ENCODE results near the gene SLC35D2.
"Not testable (repeated sequence)": the region's sequence is repeated elsewhere in the genome, so short reads cannot be mapped to it uniquely, and the experiment has no call there.

The SLC35D2 gene

GRCh38 chr9:96350866-96351265 lies 32.6 kb downstream of the SLC35D2 start:
- no peak for DNase-seq

GRCh38 chr9:96348261-96348660 lies 35.2 kb downstream of the SLC35D2 start:
- DNase-seq: no peak

- no peak for DNase-seq
Observed at GRCh38 chr9:96345551-96345950, 38.0 kb downstream of the SLC35D2 start.

GRCh38 chr9:96344458-96345180 lies 38.9 kb downstream of the SLC35D2 start:
- DNase-seq: no peak

GRCh38 chr9:96343515-96344360 lies 39.8 kb downstream of the SLC35D2 start:
- no peak for DNase-seq

GRCh38 chr9:96342571-96343245 lies 40.8 kb downstream of the SLC35D2 start:
- no peak for DNase-seq

- no peak for DNase-seq
Observed at GRCh38 chr9:96340707-96341106, 42.8 kb downstream of the SLC35D2 start.

- DNase-seq: no peak
Observed at GRCh38 chr9:96338299-96338698, 45.2 kb downstream of the SLC35D2 start.

GRCh38 chr9:96333958-96334357 lies 49.6 kb downstream of the SLC35D2 start:
- DNase-seq: no peak

- DNase-seq: no peak
Observed at GRCh38 chr9:96331236-96331947, 52.1 kb downstream of the SLC35D2 start.

GRCh38 chr9:96327694-96328352 lies 55.7 kb downstream of the SLC35D2 start:
- DNase-seq: peak; percentile 17

GRCh38 chr9:96323169-96323568 lies 60.3 kb downstream of the SLC35D2 start:
- DNase-seq: no peak

GRCh38 chr9:96322736-96323135 lies 60.8 kb downstream of the SLC35D2 start:
- DNase-seq: not testable (repeated sequence)

GRCh38 chr9:96322210-96322609 lies 61.3 kb downstream of the SLC35D2 start:
- DNase-seq: not testable (repeated sequence)

GRCh38 chr9:96321515-96321914 lies 62.0 kb downstream of the SLC35D2 start:
- no peak for DNase-seq

GRCh38 chr9:96320749-96321280 lies 62.7 kb downstream of the SLC35D2 start:
- DNase-seq: no peak

GRCh38 chr9:96318921-96319565 lies 64.5 kb downstream of the SLC35D2 start:
- DNase-seq: no peak

- peak; percentile 16 for DNase-seq
Observed at GRCh38 chr9:96317335-96317980, 66.1 kb downstream of the SLC35D2 start.

GRCh38 chr9:96309850-96310249 lies 73.7 kb downstream of the SLC35D2 start:
- no peak for DNase-seq

GRCh38 chr9:96306958-96307357 lies 76.6 kb downstream of the SLC35D2 start:
- DNase-seq: not testable (repeated sequence)

- DNase-seq: no peak
Observed at GRCh38 chr9:96305171-96305570, 78.3 kb downstream of the SLC35D2 start.
